Activated naive CD8-positive, alpha-beta T cell treated with anti-CD3 and anti-CD28 coated beads, Interleukin-2, amount 50 U/mL, for 24 hours (primary cell): ENCODE measurements around the gene DEAF1.
"Not testable (repeated sequence)": the region's sequence is repeated elsewhere in the genome, so short reads cannot be mapped to it uniquely, and the experiment has no call there.

Experiments used
- ATAC-seq: fragments of 150-1000 bp; cut with Tn5 transposase; one replicate; pipeline ENCODE4 v1.10.0; 2021
- DNase-seq: peaks from one replicate; pipeline ENCODE4 v3.0.0; 2021
- H3K27ac Mint-ChIP-seq: one replicate; pipeline ENCODE4 v1.8.0; 2021; ENCODE audit warnings: mild to moderate bottlenecking, mixed read lengths
- H3K27me3 Mint-ChIP-seq: one replicate; pipeline ENCODE4 v1.8.0; 2021; ENCODE audit warnings: mixed read lengths
- H3K36me3 Mint-ChIP-seq: one replicate; pipeline ENCODE4 v1.8.0; 2021; ENCODE audit warnings: low read depth, mixed read lengths
- H3K4me1 Mint-ChIP-seq: one replicate; pipeline ENCODE4 v1.8.0; 2021; ENCODE audit warnings: mixed read lengths
- H3K4me3 Mint-ChIP-seq: one replicate; pipeline ENCODE4 v1.8.0; 2021; ENCODE audit warnings: mild to moderate bottlenecking, moderate library complexity, mixed read lengths
- H3K9me3 Mint-ChIP-seq: one replicate; pipeline ENCODE4 v1.8.0; 2021; ENCODE audit warnings: mixed read lengths

The DEAF1 gene

GRCh38 chr11:697811-698311 lies 2.8 kb upstream of the DEAF1 start:
- Mint-ChIP-seq H3K27me3 (no peaks in the 10 kb centered on the region), H3K36me3 (peaks cover 3% of the 10 kb centered on the region), H3K27ac (peak overlapping the region; percentile 20), H3K4me3 (no peak overlapping the region), H3K4me1 (peaks cover 32% of the 10 kb centered on the region), H3K9me3 (no peaks in the 10 kb centered on the region)
- no peak for ATAC-seq
- no peak for DNase-seq

GRCh38 chr11:696955-697491 lies 2.0 kb upstream of the DEAF1 start:
- ATAC-seq (no peak), DNase-seq (no peak)
- peak overlapping the region; percentile 86 for H3K4me3 Mint-ChIP-seq
- peaks cover 3% of the 10 kb centered on the region for H3K36me3 Mint-ChIP-seq
- peak overlapping the region; percentile 39 for H3K27ac Mint-ChIP-seq
- H3K27me3 Mint-ChIP-seq: no peaks in the 10 kb centered on the region
- no peaks in the 10 kb centered on the region for H3K9me3 Mint-ChIP-seq
- H3K4me1 Mint-ChIP-seq: peaks cover 38% of the 10 kb centered on the region

GRCh38 chr11:695538-696248 lies 671 bp upstream of the DEAF1 start, which contains the start of gene TMEM80:
TSS of gene TMEM80 (plus strand) at chr11:695816. CDS start at chr11:695828, 12 bp downstream.
- Mint-ChIP-seq H3K4me3 (peak within 1 kb of the TSS; percentile 86), H3K27ac (peak within 1 kb of the TSS; percentile 92), H3K4me1 (peaks cover 50% of the 10 kb centered on the region), H3K36me3 (peaks cover 4% of the 10 kb centered on the region), H3K27me3 (no peaks in the 10 kb centered on the region), H3K9me3 (no peaks in the 10 kb centered on the region)
- ATAC-seq (peak; percentile 73), DNase-seq (peak; percentile 99)

GRCh38 chr11:695288-695537 lies 191 bp upstream of the DEAF1 start:
- ATAC-seq (no peak), DNase-seq (no peak)
- H3K9me3 Mint-ChIP-seq: no peaks in the 10 kb centered on the region
- H3K36me3 Mint-ChIP-seq: peaks cover 5% of the 10 kb centered on the region
- H3K4me3 Mint-ChIP-seq: peak overlapping the region; percentile 86
- peak overlapping the region; percentile 92 for H3K27ac Mint-ChIP-seq
- H3K27me3 Mint-ChIP-seq: no peaks in the 10 kb centered on the region
- H3K4me1 Mint-ChIP-seq: peaks cover 53% of the 10 kb centered on the region

- DNase-seq (no peak), ATAC-seq (no peak)
- peak overlapping the region; percentile 86 for H3K4me3 Mint-ChIP-seq
- peak overlapping the region; percentile 69 for H3K27ac Mint-ChIP-seq
- H3K9me3 Mint-ChIP-seq: no peaks in the 10 kb centered on the region
- H3K36me3 Mint-ChIP-seq: peaks cover 10% of the 10 kb centered on the region
- no peaks in the 10 kb centered on the region for H3K27me3 Mint-ChIP-seq
- peaks cover 53% of the 10 kb centered on the region for H3K4me1 Mint-ChIP-seq
Observed at GRCh38 chr11:693887-694562, 997 bp downstream of the DEAF1 start.

GRCh38 chr11:693415-693831 lies 1.6 kb downstream of the DEAF1 start:
- Mint-ChIP-seq H3K9me3 (no peaks in the 10 kb centered on the region), H3K36me3 (peaks cover 10% of the 10 kb centered on the region), H3K4me3 (peak overlapping the region; percentile 86), H3K4me1 (peaks cover 52% of the 10 kb centered on the region), H3K27ac (peak overlapping the region; percentile 69), H3K27me3 (no peaks in the 10 kb centered on the region)
- DNase-seq: no peak
- no peak for ATAC-seq

- Mint-ChIP-seq H3K27me3 (no peaks in the 10 kb centered on the region), H3K27ac (peak overlapping the region; percentile 69), H3K4me3 (peak overlapping the region; percentile 86), H3K9me3 (no peaks in the 10 kb centered on the region), H3K36me3 (peaks cover 13% of the 10 kb centered on the region), H3K4me1 (peaks cover 47% of the 10 kb centered on the region)
- ATAC-seq (no peak), DNase-seq (no peak)
Observed at GRCh38 chr11:692824-693414, 2.1 kb downstream of the DEAF1 start.

- peak overlapping the region; percentile 15 for H3K4me3 Mint-ChIP-seq
- H3K27me3 Mint-ChIP-seq: no peaks in the 10 kb centered on the region
- DNase-seq: no peak
- no peak for ATAC-seq
- H3K27ac Mint-ChIP-seq: no peak overlapping the region
- H3K36me3 Mint-ChIP-seq: peaks cover 21% of the 10 kb centered on the region
- H3K4me1 Mint-ChIP-seq: peaks cover 37% of the 10 kb centered on the region
- H3K9me3 Mint-ChIP-seq: no peaks in the 10 kb centered on the region
Observed at GRCh38 chr11:691710-692590, 3.1 kb downstream of the DEAF1 start.

- no peak overlapping the region for H3K27ac Mint-ChIP-seq
- no peaks in the 10 kb centered on the region for H3K9me3 Mint-ChIP-seq
- DNase-seq: no peak
- H3K36me3 Mint-ChIP-seq: peaks cover 25% of the 10 kb centered on the region
- no peaks in the 10 kb centered on the region for H3K27me3 Mint-ChIP-seq
- H3K4me1 Mint-ChIP-seq: peaks cover 29% of the 10 kb centered on the region
- peak overlapping the region; percentile 3 for H3K4me3 Mint-ChIP-seq
- ATAC-seq: no peak
Observed at GRCh38 chr11:690738-691633, 4.0 kb downstream of the DEAF1 start.

GRCh38 chr11:690244-690643 lies 4.8 kb downstream of the DEAF1 start:
- H3K36me3 Mint-ChIP-seq: peaks cover 25% of the 10 kb centered on the region
- H3K27ac Mint-ChIP-seq, H3K9me3 Mint-ChIP-seq, H3K27me3 Mint-ChIP-seq, DNase-seq, ATAC-seq, H3K4me3 Mint-ChIP-seq: not testable (repeated sequence)
- peaks cover 29% of the 10 kb centered on the region for H3K4me1 Mint-ChIP-seq

- Mint-ChIP-seq H3K27ac (no peak overlapping the region), H3K27me3 (no peaks in the 10 kb centered on the region), H3K4me3 (no peak overlapping the region), H3K36me3 (peaks cover 27% of the 10 kb centered on the region), H3K4me1 (peaks cover 29% of the 10 kb centered on the region), H3K9me3 (no peaks in the 10 kb centered on the region)
- DNase-seq: no peak
- ATAC-seq: no peak
Observed at GRCh38 chr11:689625-690024, 5.4 kb downstream of the DEAF1 start.

GRCh38 chr11:688681-689080 lies 6.3 kb downstream of the DEAF1 start:
- H3K36me3 Mint-ChIP-seq: peaks cover 36% of the 10 kb centered on the region
- H3K9me3 Mint-ChIP-seq: no peaks in the 10 kb centered on the region
- no peak overlapping the region for H3K27ac Mint-ChIP-seq

GRCh38 chr11:687751-688150 lies 7.3 kb downstream of the DEAF1 start:
- Mint-ChIP-seq H3K4me3 (no peak overlapping the region), H3K4me1 (peaks cover 19% of the 10 kb centered on the region), H3K27me3 (no peaks in the 10 kb centered on the region), H3K9me3 (no peaks in the 10 kb centered on the region), H3K36me3 (peaks cover 44% of the 10 kb centered on the region), H3K27ac (no peak overlapping the region)
- DNase-seq (no peak), ATAC-seq (no peak)

More at GRCh38 chr11:688681-689080, 6.3 kb downstream of the DEAF1 start:
- Mint-ChIP-seq H3K4me1 (peaks cover 29% of the 10 kb centered on the region), H3K4me3 (no peak overlapping the region), H3K27me3 (no peaks in the 10 kb centered on the region)
- ATAC-seq: no peak
- DNase-seq: no peak
